HG03060 (cell line): ENCODE data around the gene CXCL17.

Experiments
- ATAC-seq: cut with Tn5 transposase; IDR thresholded peaks from one replicate; pipeline ENCODE4 v1.9.1; 2021; ENCODE audit warnings: low read depth, moderate number of reproducible peaks; ENCODE audit not compliant: unreplicated experiment

The CXCL17 gene

DNA sequence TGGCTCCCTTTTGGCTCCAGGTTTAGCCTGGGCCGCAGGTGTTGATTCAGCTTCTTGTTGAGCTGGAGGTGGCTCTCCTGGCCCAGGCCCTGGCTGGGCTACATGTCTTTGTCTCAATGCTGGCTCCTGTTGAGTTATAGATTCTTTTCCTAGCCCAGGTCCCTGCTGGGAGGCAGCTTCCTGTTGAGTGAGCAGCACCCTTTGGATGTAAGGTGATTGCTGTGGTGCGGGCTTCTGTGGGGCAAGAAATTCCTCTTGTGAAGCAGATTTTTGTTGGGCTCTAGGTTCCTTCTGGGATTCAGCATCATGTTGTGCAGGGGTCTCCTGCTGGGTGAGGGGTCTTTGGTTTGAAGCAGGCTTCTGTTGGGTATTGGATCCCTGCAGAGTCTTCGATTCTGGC lies 16.1 kb downstream of the CXCL17 start:
- no peak for ATAC-seq

DNA sequence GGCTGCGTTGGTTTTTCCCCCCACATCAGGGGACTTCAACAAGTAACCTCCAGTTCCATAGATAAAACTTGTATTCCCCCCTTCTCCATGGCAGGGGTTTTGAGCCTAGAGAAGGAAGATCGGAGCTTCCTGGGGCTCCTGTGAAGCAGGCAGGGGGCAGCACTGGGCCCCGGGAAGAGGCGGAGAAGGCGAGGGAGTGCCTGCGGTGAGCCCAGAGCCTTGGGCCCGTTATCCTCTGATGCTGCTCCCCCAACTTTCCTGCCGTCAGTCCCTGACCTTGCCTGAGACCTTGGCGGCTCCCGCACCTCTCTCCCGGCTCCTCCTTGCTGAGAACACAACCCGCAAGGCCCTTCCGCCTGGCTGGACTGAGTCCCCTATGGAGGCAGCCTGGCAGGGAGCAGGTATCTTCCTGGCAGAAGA lies 18.0 kb downstream of the CXCL17 start:
- no peak for ATAC-seq

DNA sequence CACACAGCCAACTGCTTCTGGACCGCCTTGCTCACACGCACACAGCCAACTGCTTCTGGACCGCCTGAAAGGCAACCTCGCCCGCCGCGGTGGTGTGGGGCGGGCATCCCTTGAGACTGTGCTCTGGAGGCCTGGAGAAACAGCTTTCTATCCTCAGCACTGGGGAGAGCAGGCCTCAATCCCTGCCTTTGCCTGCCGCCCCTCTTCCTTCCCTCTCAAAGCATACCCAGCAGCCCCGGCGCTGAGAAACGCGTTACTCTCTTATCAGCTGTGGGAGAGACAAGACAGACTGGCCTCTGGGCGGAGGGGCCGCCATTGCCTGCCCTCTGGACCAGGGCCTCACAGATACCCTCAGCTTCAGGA lies 18.4 kb downstream of the CXCL17 start:
- no peak for ATAC-seq

DNA sequence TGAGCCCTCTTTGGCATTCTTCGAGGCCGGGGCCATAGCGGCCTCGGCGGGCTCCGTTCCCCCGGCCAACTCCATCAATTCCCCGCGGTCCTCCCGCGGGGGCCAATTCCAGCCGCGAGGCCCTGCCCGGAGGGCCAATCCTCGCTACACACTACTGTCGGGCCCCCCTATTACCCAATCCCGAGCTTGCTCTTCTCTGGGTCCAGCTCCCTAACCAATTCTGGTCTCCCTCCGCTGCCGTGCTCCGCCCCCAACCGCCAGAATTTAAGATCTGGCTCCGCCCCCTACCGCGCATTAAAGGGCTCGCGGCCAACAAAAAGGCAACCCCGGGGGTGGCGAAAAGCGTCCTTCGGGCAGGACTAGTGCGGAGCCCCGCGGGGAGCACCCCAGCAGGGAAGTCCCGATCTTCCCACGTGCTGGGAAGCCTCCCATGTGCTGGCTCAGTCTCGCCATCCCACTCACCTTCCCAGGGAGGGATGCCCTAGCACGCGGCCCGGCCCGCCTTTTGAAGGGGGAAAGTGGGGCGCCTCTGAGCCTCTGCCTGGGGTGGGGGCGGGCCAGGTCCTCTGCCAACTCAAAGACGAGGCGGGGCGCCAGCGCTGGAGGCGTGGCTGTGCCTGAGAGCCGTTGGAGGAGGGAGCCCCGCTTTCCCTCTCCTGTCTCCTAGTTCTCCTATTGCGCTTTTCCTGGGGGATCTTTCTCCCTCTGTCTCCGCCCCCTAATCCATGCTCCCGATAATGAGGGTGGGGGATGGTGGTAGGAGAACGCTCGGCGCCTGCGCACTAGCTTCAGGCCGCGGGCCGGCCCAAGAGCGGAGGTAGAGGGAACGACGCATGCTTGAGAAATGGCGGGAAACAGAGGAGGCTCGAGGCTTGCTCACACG lies 19.0 kb downstream of the CXCL17 start:
- peak; percentile 71 for ATAC-seq

DNA sequence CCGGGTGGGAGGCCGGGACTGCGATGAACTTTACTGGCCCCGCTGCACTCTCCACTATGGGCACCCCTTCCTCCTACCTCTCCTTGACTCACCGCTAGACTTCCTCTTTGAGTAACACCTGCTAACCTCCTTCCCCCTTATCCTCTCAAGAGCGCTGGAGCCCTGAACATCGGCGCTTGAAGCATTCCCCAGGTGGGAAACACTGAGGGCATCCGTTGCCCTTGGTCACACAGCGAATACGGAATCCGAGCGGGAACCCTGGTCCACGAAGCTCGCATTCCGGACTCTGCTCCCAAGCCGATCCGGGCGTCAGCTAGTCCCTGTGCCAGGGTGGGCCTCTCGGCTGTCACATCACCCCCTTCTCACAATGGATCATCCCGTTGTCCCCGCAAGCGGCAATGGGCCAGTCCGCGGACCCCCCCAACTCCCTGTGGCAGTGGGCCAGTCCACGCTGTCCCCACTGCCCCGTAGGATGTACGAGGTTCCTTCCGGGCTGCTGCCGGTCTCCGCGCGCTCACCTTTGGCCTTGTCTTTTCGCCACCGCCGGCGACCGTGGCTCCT lies 19.8 kb downstream of the CXCL17 start:
- ATAC-seq = peak; percentile 16

DNA sequence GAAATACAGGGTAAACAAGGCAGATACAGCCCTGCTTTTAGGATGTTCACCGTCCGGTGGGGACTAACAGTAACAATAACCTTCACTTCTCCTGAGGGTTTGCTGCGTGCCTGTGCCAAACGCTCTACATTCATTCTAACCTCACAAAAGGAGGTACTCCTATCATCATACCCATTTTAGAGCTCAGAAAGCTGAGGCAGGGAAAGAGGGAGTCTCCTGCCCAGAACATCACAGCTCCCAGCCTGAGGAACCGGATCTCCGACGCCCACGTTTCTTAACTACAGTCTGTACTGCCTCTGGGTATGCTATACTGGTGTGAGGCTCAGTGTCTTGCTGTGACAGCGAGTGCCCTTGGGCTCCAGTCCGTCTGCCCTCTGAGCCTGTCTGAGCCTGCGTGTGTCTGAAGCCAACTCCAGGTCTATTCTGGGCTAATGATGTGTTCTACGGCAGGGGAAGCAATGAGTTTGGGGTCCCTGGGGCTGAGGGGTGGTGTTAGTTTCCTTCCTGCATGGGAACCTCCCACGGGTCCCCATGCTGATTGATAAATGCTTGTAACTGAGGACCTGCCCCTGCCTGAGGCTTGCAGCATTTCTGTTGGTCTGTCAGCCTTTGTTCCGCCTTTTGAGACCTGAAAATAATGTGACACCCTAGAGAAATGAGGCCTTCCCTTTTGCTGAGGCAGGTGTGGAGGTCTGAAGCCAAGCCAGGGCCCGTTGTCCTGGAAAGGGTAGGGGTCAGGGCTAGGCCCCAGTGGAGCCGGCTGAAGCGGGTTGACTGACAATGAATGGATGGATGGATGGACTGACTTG lies 20.4 kb downstream of the CXCL17 start:
- no peak for ATAC-seq

DNA sequence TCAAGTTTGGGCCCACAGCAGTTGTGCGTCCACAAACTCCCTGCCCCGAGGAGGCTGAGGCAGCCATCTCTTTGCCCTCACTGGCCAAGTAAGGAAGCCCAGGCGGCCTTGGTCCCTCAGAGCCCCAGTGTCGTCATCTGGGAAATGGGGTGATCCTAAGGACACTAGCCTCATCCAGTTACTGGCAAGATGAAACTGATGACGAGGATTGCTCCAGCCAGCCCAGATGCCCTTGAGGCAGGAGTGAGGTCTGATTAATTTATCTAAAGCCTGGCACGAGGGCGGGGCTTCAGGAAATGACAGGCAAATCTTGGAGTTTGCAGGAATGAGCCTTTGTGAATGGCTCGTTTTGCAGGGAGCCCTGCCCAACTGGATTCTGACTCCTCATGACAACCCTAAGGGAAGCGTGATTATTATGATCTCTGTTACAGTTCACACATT lies 21.1 kb downstream of the CXCL17 start:
- no peak for ATAC-seq

DNA sequence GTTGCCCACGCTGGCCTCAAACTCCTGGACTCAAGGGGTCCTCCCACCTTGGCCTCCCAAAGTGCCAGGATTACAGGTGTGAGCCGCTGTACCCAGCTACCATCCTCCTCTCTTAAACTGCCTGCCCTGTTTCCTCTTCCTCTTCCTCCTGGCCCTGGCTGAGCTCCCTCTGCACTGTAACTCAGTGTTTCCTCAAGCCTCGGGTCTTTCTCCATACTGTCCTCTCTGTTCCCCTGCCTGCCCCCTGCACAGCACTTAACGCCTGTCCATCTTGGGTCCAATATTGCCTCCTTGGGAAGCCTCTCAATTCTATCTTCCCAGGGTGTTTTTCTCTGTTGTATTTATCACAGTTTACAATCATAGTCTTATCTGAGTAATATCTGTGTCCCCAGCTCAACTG lies 21.6 kb downstream of the CXCL17 start:
- ATAC-seq = no peak

DNA sequence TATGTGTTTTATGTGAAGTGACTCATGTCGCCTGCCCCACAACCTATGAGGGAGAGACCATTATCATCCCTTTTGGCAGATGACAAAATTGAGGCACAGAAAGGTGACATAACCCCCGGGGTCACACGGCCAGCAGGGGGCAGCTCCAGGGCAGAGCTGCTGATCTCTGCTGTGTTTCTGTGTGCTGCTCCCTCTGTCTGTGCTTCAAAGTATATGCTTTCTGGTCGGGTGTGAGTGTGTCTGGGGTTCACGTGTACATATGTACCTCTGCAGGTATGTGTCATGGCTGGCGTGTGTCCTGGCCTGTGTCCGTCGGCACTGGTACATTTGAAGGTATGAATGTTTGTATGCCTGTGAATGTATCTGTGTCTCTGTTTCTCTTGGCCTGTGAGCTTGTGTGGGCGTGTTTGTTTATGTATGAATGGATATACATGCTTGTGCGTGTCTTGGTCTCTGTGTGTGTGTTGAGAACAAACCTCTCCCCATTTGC lies 22.6 kb downstream of the CXCL17 start:
- no peak for ATAC-seq

DNA sequence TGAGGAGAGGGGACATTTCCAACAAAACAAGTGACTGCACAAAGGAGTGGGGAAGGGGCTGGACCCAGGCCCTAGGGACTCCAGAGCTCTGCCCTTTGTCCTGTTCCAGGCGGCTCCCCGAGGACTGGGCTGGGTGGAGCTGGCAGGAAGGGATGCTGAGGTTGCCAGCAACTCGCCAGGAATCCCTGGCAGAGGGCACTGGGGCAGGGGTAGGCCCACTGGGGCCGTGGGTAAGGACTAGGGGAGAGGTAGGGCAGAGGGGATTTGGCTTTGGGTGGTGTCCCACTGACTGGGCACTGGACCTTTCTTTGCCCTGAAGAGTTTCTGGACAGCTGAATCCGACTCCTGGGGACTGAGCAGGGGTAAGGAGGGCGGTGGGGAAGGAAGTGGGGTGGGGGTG lies 23.4 kb downstream of the CXCL17 start:
- no peak for ATAC-seq

DNA sequence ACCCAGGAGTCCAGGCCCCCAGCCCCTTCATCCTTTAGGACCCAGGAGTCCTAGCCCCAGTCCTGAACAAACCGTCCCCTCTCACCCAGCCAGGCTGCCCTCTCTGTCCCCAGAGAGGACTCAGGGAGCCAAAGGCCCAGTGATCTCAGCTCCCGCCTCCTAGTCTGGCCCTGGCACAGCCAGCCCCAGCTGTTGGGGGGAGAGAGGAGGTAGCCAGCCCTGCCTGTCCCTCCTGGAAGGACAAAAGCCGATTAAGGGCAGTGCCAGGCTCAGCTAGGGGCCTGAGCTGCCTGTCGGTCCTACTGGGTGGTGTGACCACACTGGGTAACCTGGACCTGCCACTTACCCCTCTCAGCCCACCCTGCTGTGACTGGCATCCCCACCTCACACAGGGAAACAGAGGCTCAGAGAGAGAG lies 30.1 kb downstream of the CXCL17 start:
- no peak for ATAC-seq

DNA sequence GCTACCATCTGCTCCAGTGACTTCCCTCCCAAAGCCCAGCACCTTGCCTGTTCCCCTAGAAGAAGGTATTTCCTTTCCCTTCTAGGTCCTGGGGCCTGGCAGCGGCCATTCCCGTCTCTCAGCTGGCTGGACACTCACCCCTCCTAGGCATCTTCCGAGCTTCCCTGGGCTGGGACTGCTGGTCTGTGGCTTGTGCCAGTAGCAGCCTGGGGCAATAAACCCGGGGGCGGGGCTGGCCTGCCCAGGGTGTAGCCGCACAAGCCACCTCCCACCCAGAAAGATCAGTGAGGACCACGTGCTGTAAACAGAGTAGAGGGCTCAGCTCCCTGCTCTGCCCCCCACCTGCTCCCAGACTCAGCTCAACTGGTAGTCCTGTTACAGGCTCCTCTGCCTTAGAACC lies 30.5 kb downstream of the CXCL17 start:
- no peak for ATAC-seq

DNA sequence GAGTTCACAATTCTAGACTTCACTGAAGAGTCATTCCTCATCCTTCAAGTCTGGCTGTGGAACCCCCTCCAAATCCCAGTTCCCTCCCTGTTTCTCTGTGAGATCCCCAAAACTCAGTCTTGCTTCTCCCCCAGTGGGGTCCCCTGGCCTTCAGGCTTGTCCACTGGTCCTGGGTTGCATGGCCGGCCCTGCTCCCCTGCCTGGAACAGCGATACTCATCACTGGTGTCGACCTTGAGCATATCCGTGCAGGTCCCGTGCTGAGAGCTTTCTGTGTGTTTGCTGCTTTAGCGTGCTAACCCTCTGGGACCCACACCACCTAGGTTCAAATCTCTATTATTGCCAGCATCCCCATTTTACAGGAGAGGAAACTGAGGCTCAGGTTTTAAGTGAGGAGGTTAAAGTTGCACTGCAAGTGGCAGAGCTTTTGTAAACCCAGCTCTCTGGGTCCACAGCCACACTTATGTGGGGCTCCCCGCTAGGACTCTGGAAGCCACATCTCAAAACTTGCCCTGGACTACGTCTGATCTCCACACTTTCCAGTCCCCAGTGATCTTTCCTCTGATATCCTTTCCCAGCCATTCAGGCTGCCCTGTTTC lies 31.1 kb downstream of the CXCL17 start:
- no peak for ATAC-seq

DNA sequence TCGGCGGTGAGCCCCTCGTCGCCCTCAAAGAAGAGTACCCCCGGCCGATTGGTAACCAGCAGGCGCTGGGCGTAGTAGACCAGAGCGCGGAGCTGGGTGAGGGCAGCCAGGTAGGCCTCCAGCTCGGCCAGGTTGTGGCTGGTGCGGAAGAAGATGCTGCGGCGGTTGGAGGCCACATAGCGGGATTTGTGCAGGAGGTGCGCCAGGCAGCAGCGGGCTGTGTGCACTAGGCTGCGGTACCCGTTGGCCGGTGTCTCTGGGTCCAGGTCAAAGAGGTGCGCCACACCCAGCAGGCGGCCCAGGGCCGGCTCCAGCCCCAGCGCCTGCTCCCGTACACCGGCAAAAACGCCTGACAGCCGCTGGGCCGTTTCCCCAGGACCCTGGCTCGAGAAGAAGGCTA lies 32.4 kb downstream of the CXCL17 start:
- ATAC-seq = no peak

DNA sequence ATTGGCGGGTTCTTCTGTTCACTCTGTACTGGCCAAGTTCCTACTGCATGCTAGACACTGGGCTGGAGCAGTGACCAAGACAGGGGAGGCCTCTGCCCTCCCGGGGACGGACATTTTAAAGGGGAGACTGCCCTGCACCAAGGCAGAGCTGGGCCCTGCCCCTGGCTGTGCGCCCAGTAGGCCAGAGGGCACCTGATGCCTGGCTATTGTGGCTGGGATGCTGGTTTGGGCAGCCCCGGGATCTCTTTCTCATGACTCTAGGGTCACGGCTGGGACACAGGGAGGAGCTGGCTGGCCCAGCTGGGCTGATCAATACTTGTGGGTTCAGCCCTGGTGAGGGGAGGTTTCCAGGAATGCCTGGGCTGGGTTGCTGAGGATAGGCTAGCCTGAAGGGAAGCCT lies 33.3 kb downstream of the CXCL17 start:
- ATAC-seq = no peak

DNA sequence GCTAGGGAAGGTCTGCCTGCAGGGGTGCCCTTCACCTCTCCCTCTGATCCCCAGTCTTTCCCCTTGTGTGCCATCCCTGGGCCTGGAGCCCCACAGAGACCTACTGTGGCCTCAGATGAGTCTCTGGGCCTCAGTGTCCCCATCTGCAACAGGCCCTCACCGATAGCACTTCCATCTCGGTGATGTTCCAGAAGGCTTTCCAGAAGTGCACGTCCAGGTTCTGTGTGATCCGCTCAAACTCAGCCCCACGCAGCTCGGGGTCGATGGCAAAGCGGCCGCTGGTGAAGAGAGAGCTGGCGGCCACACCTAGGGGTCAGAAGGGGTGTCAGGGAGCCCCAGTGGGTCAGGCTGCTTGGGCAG lies 35.0 kb downstream of the CXCL17 start:
- no peak for ATAC-seq

DNA sequence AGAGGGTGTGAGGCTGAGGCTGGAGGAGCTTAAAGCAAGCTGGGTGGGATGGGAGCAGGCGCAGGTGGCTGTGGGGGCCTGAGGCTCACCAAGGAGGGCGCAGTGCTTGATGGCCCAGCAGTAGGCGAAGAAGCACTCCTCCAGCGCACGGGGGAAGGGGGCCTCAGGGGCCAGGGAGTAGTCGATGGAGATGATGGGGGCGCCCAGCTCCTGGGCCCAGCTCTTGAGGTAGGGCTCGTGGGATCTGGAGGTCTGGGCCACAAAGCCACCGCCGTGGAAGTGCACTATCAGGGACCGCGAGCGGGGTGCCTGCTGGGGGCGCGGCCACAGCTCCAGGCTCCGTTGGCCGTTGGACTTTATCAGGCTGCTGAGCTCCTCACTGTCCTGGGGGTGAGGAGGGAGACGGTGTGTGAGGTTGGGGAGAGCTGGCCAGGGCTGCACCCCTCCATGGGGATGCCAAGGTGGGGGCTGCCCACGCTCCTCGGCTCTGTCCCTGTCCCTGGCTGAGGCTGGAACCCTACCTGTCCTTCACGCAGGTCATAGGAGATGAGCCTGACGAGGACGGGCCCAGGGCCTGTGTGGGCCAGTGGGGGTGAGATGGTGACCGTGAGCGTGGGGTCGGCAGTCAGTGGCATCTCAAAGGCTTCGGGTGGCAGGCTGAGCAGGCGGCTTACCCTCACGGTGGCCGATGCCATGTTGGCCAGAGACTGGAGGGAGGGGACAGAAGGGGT lies 35.5 kb downstream of the CXCL17 start:
- ATAC-seq = no peak

DNA sequence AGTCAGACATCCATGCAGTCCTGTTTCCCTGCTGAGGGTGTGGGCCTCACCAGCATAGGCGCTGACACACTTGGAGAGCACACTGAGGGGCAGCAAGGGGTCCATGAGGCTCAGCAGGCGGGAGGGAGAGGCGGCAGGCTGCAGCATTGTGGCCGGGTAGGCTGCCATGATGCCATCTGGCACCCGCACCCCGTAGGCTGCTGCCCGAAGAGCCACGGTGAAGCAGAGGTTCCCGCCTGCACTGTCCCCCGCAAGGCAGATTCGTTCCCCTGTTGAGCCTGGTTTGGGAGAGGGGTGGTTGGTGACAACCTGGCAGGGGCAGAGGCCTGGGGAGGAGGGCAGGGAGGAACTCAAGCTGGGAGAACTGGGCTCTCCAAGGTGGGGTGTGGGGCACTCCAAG lies 36.6 kb downstream of the CXCL17 start:
- ATAC-seq = no peak

DNA sequence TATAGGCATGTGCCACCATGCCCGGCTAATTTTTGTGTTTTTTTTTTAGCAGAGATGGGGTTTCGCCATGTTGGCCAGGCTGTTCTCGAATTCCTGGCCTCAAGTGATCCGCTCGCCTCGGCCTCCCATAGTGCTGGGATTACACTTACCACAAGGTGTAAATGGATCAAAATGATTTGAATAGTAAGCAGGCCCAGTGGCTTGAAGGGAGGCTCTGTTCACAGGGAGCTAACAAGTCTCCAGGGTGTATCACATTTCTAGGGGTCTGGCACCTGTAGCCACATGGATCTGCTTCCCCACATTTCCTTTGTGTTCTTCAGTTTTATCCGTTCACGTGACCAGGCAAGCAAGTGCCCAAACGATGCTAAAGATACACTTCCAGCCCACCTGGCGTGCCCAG lies 39.2 kb downstream of the CXCL17 start:
- no peak for ATAC-seq

DNA sequence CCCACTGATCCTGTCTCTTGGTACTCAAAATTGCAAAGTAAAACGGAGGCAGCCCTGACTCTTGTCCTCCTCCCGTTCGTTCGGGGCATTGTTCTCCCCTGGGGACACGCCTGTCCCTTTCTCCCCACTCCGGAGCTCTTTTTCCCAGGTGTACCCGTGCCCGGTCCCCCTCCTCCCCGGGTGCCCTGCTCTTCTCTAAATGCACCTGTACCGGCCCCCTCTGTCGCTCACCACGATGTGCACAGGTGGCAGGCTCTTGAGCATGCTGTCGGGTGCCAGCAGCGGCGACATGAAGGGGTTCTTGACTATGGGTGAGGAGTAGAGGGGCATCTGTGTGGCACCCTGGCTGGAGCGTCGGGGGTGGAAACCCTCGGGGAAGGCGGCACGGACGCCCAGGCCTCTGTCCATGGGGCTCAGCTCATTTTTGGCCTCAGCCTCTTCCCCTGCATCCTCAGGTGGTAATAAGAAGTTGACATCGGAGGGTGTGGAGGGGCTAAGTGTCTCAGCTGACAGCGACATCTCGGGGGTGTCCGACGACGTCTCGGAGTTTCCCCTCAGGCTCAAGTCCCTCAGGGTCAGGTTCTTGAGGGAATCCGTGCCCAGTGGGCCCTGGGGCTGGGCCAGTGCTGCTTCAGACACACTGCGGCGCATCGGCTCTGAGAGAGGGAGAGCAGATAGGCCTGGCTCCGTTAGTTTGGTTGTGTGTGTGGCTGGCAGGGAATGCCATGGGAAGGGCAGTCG lies 40.2 kb downstream of the CXCL17 start:
- no peak for ATAC-seq
